PFSK-1 (cell line): Measurements from ENCODE around the gene UBXN2A.
A peak's percentile ranks its signal among the peaks of the same experiment; 100 is the strongest.

Source experiments
- POLR2AphosphoS5 ChIP-seq: IDR thresholded peaks from 2 replicates; pipeline ENCODE4 v1.6.1; 2012; ENCODE audit warnings: low read depth, mild to moderate bottlenecking, control low read depth, low read length, moderate library complexity
- REST ChIP-seq, 2 experiments: IDR thresholded peaks; 2 replicates each; pipeline versions ENCODE4 v1.6.1 to v1.8.0; 2011 to 2012; ENCODE audit warnings: low read depth in 2 of 2, low read length in 2 of 2, control low read depth in 1 of 2, inconsistent platforms in 1 of 2, mild to moderate bottlenecking in 1 of 2, moderate library complexity in 1 of 2; ENCODE audit not compliant: insufficient read depth in 1 of 2

- TF ChIP-seq REST (IDR thresholded peaks at IDR 0.05; ENCODE audit: insufficient read depth in 1 of 2, low read depth in 2 of 2, low read length in 2 of 2) (0 out of 4 replicates have a peak, but pooled peaks of 1 of the 2 experiments have one; percentile 14), POLR2AphosphoS5 (peak; percentile 98)
Observed at GRCh38 chr2:24046930-24047702, 106.9 kb downstream of the UBXN2A start, which contains the start of gene WDCP.
